Right ventricle myocardium inferior (tissue), 1 donor: ENCODE measurements around the gene SERPINA12. TPM values are rescaled to one million over a fixed set of nuclear protein-coding genes. Genes with fewer than 3 reads are reported as not detected.
"Not testable (repeated sequence)": the region's sequence is repeated elsewhere in the genome, so short reads cannot be mapped to it uniquely, and the experiment has no call there.

Experiments
- ATAC-seq: fragments of 200-7000 bp; cut with Tn5 transposase; one replicate; pipeline ENCODE4 v1.9.1; 2020; ENCODE audit warnings: mild to moderate bottlenecking, moderate library complexity
- DNase-seq: peaks from one replicate; pipeline ENCODE4 v3.0.0; 2021; ENCODE audit errors: missing footprints
- intact Hi-C: fragments of 100-400 bp; cut with DNase I; formaldehyde crosslinking; loops from one replicate; pipeline ENCODE4 v1.11.0; 2022
- total RNA-seq: library from RNA; stranded (reverse); fragmentation: NEBNext Ultra II Directional; extraction: Animal tissue kit (Norgen Biotek cat#: 25700); gene quantifications from one replicate; pipeline ENCODE4 v1.2.1, GENCODE V29; 2021
- donor health status: DM: no; HTN: yes; CAD: no; lungs with severe emphysema.

SERPINA12 gene
- total RNA-seq, 1 donor from 2014 or later, result not detected

- intact Hi-C loops, result no loop called here
- ATAC-seq (no peak), DNase-seq (no peak)
Observed at GRCh38 chr14:94501588-94502516, 7.4 kb downstream of the SERPINA12 start.

- DNase-seq (no peak), ATAC-seq (no peak)
- intact Hi-C loops, result no loop called here
Observed at GRCh38 chr14:94500264-94500663, 9.0 kb downstream of the SERPINA12 start.

GRCh38 chr14:94499673-94500072 is 9.6 kb downstream of the SERPINA12 start:
- DNase-seq (no peak), ATAC-seq (no peak)
- intact Hi-C loops, result no loop called here

- intact Hi-C loops, result no loop called here
- ATAC-seq, result no peak
- DNase-seq, result no peak
Observed at GRCh38 chr14:94498215-94498614, 11.1 kb downstream of the SERPINA12 start.

- DNase-seq (no peak), ATAC-seq (no peak)
- intact Hi-C loops, result no loop called here
Observed at GRCh38 chr14:94494085-94494484, 15.2 kb downstream of the SERPINA12 start.

GRCh38 chr14:94491511-94491910 is 17.8 kb downstream of the SERPINA12 start:
- DNase-seq (no peak), ATAC-seq (no peak)
- intact Hi-C loops, result no loop called here

- ATAC-seq (no peak), DNase-seq (no peak)
- intact Hi-C loops, result no loop called here
Observed at GRCh38 chr14:94489336-94489735, 19.9 kb downstream of the SERPINA12 start.

GRCh38 chr14:94486883-94487282 is 22.4 kb downstream of the SERPINA12 start:
- no peak for DNase-seq
- ATAC-seq, result no peak
- intact Hi-C loops, result no loop called here

GRCh38 chr14:94485944-94486841 is 23.1 kb downstream of the SERPINA12 start:
- intact Hi-C loops, result no loop called here
- DNase-seq, result peak; percentile 86

GRCh38 chr14:94484481-94484880 is 24.8 kb downstream of the SERPINA12 start:
- ATAC-seq (no peak), DNase-seq (no peak)
- intact Hi-C loops, result no loop called here

More at GRCh38 chr14:94485944-94486841, 23.1 kb downstream of the SERPINA12 start:
- peak; percentile 54 for ATAC-seq

- DNase-seq (no peak), ATAC-seq (no peak)
- intact Hi-C loops, result no loop called here
Observed at GRCh38 chr14:94483729-94484275, 25.5 kb downstream of the SERPINA12 start.

GRCh38 chr14:94483071-94483451 is 26.2 kb downstream of the SERPINA12 start:
- ATAC-seq (no peak), DNase-seq (no peak)
- intact Hi-C loops, result no loop called here

- DNase-seq, intact Hi-C loops, ATAC-seq: not testable (repeated sequence)
Observed at GRCh38 chr14:94482132-94483070, 26.9 kb downstream of the SERPINA12 start.

GRCh38 chr14:94481468-94482131 is 27.7 kb downstream of the SERPINA12 start:
- DNase-seq (no peak), ATAC-seq (no peak)
- intact Hi-C loops, result no loop called here

- intact Hi-C loops, result no loop called here
- no peak for DNase-seq
- ATAC-seq, result no peak
Observed at GRCh38 chr14:94480809-94481208, 28.5 kb downstream of the SERPINA12 start.

- DNase-seq (no peak), ATAC-seq (no peak)
- intact Hi-C loops, result no loop called here
Observed at GRCh38 chr14:94478420-94478819, 30.8 kb downstream of the SERPINA12 start.

- no peak for ATAC-seq
- intact Hi-C loops, result no loop called here
- no peak for DNase-seq
Observed at GRCh38 chr14:94476023-94476422, 33.2 kb downstream of the SERPINA12 start, which contains the start of gene SERPINA9. SERPINA9 (minus strand) TSS chr14:94476197; CDS start chr14:94469840, 6,357 bp downstream.

GRCh38 chr14:94474581-94475031 is 34.7 kb downstream of the SERPINA12 start:
- intact Hi-C loops, result no loop called here
- ATAC-seq (no peak), DNase-seq (no peak)
